GM21737 (cell line): ENCODE results near the gene UCMA.
"Not testable (repeated sequence)": the region's sequence is repeated elsewhere in the genome, so short reads cannot be mapped to it uniquely, and the experiment has no call there.

ENCODE experiments used
- ATAC-seq: cut with Tn5 transposase; IDR thresholded peaks from one replicate; pipeline ENCODE4 v1.9.1; 2021; ENCODE audit warnings: mild to moderate bottlenecking, moderate library complexity; ENCODE audit not compliant: unreplicated experiment

The UCMA gene, protein sequence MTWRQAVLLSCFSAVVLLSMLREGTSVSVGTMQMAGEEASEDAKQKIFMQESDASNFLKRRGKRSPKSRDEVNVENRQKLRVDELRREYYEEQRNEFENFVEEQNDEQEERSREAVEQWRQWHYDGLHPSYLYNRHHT

DNA sequence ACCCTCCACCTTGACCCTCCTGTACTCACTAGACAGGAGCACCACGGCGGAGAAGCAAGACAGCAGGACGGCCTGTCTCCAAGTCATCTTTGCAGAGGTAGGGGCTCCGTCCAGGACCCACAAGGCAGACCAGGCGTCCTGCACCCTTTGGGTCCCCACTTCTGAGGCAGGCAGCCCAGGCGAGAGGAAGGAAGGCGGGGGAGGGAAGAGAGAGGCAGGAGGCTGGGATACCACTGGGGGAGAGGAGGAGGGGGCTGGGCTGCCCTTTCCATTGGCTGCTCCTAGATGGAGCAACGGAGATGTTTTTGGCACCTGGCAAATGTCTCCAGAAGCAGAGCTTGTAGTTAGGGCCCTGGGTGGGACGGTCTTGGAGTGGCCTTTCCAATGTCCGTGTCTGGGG lies at the start of gene UCMA:
UCMA (minus strand) TSS at position 203 of the 400 bp plus-strand sequence; CDS start at position 87, 116 bp downstream.
- no peak for ATAC-seq

DNA sequence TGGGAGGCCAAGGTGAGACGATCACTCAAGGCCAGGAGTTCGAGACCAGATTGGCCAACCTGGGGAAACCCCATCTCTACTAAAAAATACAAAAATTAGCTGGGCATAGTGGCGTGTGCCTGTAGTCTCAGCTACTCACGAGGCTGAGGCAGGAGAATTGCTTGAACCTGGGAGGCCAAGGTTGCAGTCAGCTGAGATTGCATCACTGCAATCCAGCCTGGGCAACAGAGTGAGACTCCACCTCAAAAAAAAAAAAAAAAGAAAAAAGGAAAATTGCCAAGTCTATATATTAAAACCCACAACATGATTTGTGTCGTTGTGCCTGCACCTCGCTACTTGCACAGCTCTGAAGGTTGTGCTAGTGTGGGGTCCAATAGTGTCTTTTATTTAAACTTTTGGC lies 48.2 kb upstream of the UCMA start:
- not testable (repeated sequence) for ATAC-seq

DNA sequence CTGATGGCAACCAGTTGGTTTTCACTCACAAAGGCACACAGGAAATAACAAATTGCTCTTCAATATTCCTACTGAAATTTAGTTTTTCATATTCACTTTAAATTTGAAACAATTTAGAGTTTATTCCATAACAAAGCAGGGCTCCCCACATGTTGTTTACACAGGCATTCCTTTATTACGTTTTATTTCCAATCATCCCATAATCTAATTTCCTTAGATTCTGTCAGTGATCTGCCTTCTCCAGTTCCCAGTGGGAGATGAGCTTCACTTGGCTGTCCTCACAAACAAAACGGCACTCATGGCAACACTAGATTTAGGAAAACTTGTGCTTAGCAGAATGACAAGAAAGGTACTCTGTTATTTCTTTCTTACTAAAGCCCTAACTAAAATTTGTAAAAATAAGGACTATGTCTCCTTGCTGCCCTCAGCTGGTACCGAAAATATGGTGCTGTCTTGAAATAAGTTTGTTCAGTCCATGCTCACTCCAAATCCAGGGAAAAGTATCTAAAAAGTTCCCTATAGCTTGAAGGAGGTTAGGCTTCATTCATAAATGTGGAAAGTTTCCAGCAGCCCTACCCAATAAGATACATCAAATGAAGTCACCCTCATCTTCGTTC lies 42.7 kb upstream of the UCMA start:
- no peak for ATAC-seq

DNA sequence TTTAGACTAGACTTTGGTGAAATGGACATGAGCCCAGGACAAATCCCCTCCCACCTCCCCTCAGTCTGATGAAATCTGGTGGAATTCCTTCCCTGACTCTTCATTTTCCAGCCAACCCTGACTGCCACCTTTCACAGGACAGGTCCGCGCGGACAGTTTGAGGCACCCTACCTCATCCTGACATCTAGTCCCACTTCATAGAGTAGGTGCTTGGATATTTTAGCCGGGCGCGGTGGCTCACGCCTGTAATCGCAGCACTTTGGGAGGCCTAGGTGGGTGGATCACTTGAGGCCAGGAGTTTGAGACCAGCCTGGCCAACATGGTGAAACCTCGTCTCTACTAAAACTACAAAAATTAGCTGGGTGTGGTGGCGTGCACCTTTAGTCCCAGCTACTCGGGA lies 42.0 kb upstream of the UCMA start:
- ATAC-seq: not testable (repeated sequence)

DNA sequence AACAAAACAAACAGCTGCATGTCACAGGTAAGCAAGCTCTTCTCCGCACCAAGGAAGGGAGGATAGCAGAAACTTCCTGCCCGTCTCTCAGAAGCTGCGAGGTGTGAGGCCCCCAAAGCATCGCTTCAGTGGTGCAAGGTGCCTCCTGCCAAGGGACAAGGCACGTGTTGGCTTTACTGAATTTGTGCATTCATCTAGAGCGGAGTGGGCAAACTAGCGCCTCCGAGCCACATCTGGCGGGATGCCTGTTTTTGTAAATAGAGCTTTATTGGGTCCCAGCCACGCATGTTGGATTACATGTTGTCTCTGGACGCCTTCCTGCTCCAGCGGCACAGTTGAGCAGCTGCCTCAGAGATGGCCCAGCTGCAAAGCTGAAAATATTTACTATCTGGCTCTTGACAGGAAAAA lies 38.0 kb upstream of the UCMA start:
- no peak for ATAC-seq

DNA sequence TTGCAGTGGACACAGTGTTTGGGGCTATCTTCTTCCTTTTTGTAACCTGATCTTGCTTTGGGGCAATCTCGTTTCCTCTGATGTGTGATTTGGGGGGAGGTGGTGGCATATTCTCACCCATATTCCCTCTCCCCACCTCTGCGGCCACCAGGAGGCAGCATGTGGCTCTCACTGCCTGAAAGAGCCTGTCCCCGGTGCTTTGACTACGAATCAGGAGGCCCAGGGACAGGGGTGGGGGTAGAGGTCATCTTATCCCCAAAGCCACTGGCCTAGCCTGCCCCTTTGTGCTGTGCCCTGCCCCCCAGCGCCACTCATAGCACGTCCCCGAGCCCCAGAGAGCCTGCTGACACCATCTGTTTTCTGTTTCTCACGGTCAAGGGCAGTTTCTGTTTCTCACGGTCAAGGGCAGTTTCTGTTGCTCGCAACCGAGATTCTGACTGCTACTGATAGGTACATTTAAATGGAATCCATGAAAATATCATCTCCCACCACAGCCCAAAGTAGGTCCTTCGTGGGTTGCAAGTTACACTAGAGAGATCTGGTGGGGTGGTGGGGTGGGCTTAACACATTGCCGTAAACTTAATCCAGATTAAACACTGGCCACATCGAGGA lies 37.5 kb upstream of the UCMA start:
- ATAC-seq: no peak

DNA sequence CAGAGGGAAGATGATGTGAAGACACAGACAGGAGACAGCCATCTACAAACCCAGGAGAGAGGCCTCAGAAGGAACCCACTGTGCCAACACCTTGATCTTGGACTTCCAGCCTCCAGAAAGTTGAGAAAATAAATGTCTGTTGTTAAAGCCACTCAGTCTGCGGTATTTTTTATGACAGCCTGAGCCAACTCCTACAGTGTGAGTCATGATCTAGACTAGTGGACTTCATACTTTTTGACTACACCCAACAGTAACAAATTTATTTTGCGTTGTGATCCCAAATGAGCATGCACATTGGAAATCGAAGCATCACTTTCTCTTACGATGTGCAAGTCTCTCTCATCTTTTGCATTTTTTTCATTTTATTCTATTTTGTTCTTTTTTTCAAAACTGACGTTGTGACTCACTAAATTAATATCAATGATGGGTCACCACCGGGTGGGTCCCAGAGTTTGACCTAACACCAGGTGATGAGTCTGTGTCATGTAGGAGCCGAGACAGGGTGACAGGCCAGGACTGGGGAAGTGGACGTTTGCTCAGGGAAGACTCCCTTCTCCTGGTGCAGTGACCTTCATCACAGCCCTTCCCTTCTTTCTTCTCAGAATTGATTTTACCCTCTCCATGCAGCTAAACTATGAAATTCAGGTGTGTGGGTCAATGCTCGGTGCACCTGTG lies 36.8 kb upstream of the UCMA start:
- ATAC-seq: no peak

DNA sequence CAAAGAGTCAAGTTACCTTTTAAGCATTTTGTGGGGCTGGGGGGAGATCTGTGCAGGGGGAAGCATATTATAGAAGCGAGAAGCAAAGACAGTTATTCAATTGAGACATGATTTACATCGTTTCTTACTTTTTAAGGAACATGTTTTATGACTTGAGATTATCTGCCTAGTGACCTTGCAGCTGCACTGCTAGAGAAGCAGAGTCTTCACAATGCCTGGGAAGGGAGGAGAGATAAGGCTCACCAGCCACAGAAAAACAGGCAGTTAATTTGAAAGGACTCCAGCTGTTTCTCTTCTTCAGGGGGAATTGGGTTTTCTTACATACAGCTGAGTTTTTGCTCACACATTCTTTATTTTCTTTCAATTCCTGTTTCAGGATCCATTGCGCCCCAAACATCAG lies 34.7 kb upstream of the UCMA start:
- ATAC-seq: no peak

DNA sequence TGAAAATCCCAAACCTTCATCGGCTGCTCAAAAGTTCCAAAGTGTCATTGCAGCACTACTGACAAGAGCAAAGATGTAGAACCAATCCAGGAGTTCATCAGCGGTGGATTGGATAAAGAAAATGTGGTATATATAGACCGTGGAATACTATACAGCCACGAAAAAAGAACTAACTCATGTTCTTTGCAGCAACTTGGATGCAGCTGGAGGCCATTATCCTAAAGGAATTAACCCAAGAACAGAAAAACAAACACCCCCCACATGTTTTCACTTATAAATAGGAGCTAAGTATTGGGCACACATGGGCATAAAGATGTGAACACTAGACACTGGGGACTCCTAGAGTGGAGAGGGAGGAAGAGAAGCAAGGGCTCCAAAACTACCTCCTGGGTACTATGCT lies 34.1 kb upstream of the UCMA start:
- ATAC-seq: no peak

DNA sequence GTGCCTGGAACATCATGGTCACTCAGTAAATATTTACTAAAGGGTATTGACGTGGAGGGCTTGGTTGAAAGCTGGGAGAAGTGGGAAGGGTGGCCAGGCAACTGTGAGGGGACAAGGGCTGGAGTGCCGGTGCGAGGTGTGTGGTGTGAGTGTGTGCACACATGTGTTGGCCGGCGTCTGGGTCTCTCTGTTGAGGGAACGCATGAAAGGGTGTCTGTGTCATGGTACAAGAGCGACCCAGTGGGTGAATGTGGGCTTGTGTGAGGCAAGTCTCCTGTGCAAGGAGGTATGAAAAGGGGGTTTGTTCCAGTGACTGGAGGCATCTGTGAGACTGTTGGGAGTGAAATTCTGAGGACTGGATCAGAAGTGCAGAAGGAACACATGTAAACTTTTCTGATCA lies 29.4 kb upstream of the UCMA start:
- ATAC-seq: no peak

DNA sequence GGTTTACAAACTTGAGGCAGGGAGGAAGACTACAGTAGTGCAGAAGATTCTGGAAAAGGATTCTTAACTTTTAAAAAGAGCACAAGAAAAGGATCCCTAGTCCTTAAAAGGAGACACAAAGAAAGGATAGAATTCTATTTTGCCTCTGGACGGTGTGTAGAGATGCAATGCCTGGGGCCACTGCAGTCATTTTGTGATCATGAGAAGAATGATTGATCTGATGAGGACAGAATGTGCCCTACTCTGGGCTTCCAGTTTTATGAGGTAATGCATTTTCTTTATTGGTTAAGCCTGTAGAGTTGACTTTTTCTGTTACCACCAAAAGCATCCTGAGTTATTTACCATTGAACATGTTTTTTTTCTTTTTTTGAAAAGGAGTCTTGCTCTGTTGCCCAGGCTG lies 28.3 kb upstream of the UCMA start:
- ATAC-seq: no peak

DNA sequence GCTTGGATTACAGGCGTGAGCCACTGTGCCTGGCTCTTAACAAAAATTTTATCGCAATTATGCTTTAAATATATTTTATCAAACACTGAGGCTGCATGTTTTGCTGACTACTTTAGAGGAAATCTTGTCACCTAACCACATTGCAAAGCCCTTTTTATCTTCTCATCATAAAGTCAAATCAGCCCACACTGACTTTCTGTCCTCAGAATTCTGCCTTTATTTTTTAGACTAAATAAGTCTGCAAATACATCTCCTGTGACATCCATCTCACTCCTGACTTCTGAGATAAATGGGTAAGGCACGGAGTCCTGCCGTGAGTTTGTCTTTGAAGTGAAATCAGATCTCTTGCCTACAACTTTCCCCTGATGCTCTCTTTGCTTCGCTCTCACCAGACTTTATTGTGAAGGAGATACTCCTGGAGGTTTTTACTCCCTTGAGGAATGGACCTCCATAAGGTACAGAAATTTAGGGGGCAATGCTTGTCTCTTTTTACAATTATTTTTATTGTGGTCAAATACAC lies 23.5 kb upstream of the UCMA start:
- ATAC-seq: no peak

DNA sequence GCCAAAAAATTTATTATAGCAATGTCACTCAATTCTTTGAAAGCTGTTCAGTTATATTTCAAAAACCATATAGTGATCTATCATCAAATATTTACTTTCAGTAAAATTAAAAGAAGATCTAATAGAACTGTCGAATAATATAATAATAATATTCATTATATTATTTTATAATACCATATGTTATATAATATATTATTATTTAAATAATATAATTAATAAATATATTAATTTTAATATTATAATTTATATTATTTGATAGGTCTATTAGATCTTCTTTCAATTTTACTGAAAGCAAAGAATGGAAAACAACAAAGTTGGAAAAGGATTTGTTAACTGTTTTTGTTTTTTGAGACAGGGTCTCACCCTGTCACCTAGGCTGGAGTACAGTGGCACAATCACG lies 22.5 kb upstream of the UCMA start:
- no peak for ATAC-seq

DNA sequence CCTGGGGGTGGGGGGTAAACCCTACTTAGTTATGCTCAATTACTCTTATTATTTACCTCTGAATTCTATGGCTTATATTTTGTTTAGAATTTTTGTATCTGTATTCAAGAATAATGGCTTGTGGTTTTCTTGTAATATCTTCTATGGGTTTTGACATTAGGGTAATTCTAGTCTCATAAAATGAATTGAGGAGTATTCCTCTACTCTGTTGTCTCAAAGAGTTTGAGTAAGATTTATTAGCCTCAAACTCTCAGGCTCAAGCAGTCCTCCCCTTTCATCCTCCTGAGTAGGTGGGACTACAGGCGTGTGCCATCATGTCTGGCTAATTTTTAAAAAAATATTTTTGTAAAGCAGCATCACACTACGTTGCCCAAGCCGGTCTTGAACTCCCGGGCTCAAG lies 19.6 kb upstream of the UCMA start:
- ATAC-seq: no peak

DNA sequence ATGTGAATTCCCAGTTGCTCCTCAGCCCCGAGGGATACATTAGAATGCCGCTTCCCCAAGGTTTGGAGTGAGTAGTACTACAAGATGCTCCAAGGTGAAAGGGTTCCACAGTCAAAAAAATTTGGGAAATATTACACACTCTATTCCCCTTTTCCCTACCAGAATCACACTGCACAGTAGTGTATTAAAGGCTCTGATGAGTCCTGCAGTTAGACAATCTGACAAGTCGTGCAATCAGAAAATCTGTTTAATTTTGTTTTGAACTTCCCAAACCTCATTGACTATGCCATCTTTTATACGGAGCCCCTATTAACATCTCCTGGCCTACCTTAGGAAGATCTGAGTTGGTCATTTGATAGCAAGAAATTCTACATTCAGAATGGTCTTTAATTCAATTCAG lies 13.6 kb upstream of the UCMA start:
- no peak for ATAC-seq

DNA sequence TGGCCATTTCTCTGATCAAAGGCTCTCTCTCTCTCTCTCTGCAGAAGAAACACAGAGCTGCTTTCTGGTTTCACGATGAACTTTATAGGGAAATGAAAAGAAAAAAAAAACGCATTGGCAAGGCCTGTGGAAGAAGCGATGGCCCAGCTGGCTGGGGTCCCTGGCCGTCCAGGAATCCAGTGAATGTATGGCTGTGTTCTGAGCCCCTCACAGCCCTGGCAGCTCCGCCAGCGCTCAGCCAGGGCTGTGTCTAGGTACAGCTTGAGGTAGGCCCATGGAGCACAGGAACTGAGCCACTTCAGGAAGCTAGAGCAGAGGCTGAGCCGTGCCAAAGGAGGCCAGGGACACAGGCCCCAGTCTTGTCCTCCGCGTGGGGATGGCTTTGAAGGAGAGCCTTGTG lies 13.1 kb upstream of the UCMA start:
- ATAC-seq: no peak

DNA sequence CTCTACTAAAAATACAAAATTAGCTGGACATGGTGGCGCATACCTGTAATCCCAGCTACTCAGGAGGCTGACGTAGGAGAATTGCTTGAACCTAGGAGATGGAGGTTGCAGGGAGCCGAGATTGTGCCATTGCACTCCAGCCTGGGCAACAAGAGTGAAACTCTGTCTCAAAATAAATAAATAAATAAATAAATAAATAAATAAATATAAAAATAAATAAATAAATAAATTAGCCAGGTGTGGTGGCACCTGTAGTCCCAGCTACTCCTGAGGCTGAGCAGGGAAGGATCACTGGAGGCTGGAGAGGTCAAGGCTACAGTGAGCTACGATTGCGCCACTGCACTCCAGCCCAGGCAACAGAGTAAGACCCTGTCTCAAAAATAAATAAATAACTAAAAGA lies 8.1 kb upstream of the UCMA start:
- ATAC-seq: not testable (repeated sequence)

DNA sequence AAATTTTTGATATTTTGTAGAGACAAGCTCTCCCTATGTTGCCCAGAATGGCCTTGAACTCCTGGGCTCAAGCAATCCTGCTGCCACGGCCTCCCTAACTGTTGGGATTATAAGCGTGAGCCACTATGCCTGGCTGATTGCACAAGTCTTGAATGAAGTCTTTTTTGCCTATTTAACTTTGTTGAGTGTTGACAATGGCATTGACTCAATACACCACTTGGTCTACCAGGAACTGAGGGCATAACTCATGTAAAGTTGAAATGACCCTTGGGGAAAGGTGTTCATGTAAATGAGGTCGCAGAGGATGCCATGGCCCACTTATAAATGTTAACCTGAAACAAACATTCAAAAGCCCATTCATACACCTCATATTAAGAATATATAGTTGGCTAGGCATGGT lies 7.4 kb upstream of the UCMA start:
- no peak for ATAC-seq

DNA sequence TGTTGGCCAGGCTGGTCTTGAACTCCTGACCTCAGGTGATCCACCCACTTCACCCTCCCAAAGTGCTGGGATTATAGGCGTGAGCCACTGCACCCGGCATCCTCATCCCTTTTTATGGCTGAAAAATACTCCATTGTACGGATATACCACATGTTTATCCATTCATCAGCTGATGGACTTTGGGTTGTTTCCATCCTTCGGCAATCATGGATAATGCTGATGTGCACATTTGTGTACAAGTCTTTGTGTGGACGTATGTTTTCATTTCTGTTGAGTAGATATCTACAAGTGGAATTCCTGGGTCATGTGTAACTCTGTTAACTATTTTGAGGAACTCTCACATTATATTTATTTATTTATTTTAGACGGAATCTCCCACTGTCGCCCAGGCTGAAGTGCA lies 5.7 kb upstream of the UCMA start:
- ATAC-seq: no peak

DNA sequence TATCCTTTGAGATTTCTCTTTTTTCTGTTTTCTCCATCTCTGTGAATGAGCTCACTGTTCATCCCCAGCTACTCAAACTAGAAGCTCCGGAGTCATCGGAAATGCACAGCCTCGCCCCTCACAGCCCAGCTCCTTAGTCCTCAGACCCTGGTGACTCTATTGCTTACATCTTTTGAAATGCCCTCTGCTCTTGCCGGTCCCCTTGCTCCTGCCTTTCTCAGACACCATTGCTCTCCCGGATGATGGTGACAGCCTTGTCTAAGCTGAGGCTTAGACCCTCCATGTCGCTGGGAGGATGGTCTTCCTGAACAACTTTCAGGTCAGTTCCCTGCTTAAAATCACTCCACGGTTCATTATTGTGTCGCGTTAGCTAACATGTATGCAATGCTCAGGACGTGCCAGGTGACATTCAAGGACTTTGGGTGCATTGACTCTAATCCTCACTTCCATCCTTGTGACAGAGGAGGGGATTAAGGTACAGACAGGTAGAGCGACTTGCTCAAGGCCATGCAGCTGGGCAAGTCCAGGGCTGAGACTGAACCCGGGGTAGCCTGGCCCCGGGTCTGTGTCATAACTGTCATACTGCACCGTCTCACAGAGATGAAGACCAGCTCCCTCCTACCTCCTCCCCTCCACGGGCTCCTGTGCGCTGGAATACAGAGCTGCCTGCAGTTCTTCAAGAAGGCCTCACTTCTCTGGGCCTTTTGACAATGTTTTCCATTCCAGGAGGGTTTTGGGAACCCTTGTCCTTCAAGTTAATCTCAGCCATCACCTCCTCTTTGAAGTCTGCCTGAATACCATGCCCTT lies 4.3 kb upstream of the UCMA start:
- ATAC-seq: no peak

DNA sequence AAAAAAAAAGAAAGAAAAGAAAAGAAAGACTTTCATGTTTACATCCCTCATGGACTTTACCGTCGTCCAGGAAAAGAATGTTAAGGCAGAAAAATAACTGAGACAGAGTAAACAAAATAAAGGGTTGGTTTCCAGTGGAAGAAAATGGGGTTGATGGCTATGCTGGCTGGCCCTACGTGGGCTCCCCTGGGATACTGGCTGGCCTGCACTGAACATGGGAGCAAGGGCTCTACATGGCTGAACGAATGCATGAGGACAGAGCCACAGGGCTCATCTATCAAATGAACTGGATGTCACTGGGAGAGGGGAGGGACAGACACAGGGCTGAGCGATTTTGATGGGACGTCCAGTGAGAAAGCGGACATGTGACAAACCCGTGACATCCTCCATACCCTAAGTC lies 2.5 kb upstream of the UCMA start:
- ATAC-seq: no peak
